GM23248 (cell line): ENCODE results near the gene NUCB2. TPM values are rescaled to one million over a fixed set of nuclear protein-coding genes. Genes with fewer than 3 reads are reported as not detected.

Source experiments
- DNase-seq: peaks from one replicate; pipeline ENCODE4 v3.0.0-alpha.2; 2015
- H2AFZ ChIP-seq: fragments of 200-600 bp; sonication (generic); 2 replicates; pipeline ENCODE4 v1.6.1; 2016; ENCODE audit warnings: antibody characterized with exemption
- H3F3A ChIP-seq: fragments of 200-600 bp; sonication (generic); 2 replicates; pipeline ENCODE4 v1.6.1; 2016; ENCODE audit warnings: mild to moderate bottlenecking, antibody characterized with exemption, mixed run types; ENCODE audit not compliant: insufficient read depth
- H3K27ac ChIP-seq: fragments of 200-600 bp; sonication (generic); 2 replicates; pipeline ENCODE4 v1.5.1; 2016; ENCODE audit warnings: mild to moderate bottlenecking
- H3K27me3 ChIP-seq: fragments of 200-600 bp; sonication (generic); replicated peaks from 2 replicates; pipeline ENCODE4 v1.6.1; 2016; ENCODE audit warnings: mild to moderate bottlenecking; ENCODE audit not compliant: insufficient read depth
- H3K36me3 ChIP-seq: fragments of 200-600 bp; sonication (generic); 2 replicates; pipeline ENCODE4 v1.6.1; 2016; ENCODE audit warnings: low read depth, mild to moderate bottlenecking
- H3K4me1 ChIP-seq: fragments of 200-600 bp; sonication (generic); 2 replicates; pipeline ENCODE4 v1.6.1; 2016; ENCODE audit warnings: mild to moderate bottlenecking; ENCODE audit not compliant: insufficient read depth
- H3K4me2 ChIP-seq: fragments of 200-600 bp; sonication (generic); one replicate; pipeline ENCODE4 v1.6.1; 2016; ENCODE audit warnings: mild to moderate bottlenecking; ENCODE audit not compliant: unreplicated experiment
- H3K4me3 ChIP-seq: fragments of 200-600 bp; sonication (generic); 2 replicates; pipeline ENCODE4 v1.5.1; 2016; ENCODE audit warnings: mild to moderate bottlenecking
- H3K79me2 ChIP-seq: fragments of 200-600 bp; sonication (generic); 2 replicates; pipeline ENCODE4 v1.6.1; 2016; ENCODE audit warnings: mild to moderate bottlenecking; ENCODE audit not compliant: insufficient read depth
- H3K9ac ChIP-seq: fragments of 200-600 bp; sonication (generic); 2 replicates; pipeline ENCODE4 v1.6.1; 2016; ENCODE audit warnings: mild to moderate bottlenecking
- H3K9me2 ChIP-seq: fragments of 200-600 bp; sonication (generic); 2 replicates; pipeline ENCODE4 v1.6.1; 2016; ENCODE audit warnings: mixed run types, mild to moderate bottlenecking, moderate library complexity; ENCODE audit not compliant: insufficient read depth
- H3K9me3 ChIP-seq: fragments of 200-600 bp; sonication (generic); one replicate; pipeline ENCODE4 v1.6.1; 2017; ENCODE audit warnings: low read depth
- H4K20me1 ChIP-seq: fragments of 200-600 bp; sonication (generic); 2 replicates; pipeline ENCODE4 v1.6.0; 2016; ENCODE audit not compliant: insufficient read depth
- EZH2 ChIP-seq: fragments of 200-600 bp; sonication (generic); IDR thresholded peaks from 2 replicates; pipeline ENCODE4 v1.6.1; 2018; ENCODE audit warnings: antibody characterized with exemption, mild to moderate bottlenecking; ENCODE audit not compliant: insufficient read depth, poor library complexity, severe bottlenecking
- EZH2phosphoT487 ChIP-seq: fragments of 200-600 bp; sonication (generic); IDR thresholded peaks from 2 replicates; pipeline ENCODE4 v1.6.1; 2018; ENCODE audit warnings: antibody characterized with exemption, moderate library complexity, mild to moderate bottlenecking, low read depth; ENCODE audit not compliant: insufficient read depth
- WGBS, 2 experiments: methylation state at CpG; one replicate each; pipeline ENCODE4 v1.1.6; 2015 to 2017; ENCODE audit warnings: low lambda C conversion rate in 2 of 2, low coverage in 1 of 2; ENCODE audit errors: missing lambda C conversion rate in 2 of 2; 5-methylcytosine and 5-hydroxymethylcytosine counted together
- in situ Hi-C: fragments of 300-500 bp; cut with MboI; formaldehyde crosslinking; loops from 2 replicates; pipeline ENCODE4 v1.15.0; 2020
- polyA plus RNA-seq: library from polyadenylated mRNA; unstranded; fragments of >200 nt; fragmentation: Nextera tagmentation; extraction: Ambion mirVana; gene quantifications from 2 replicates; pipeline ENCODE4 v1.2.1, GENCODE V29; 2016
- total RNA-seq: library from RNA; depleted of rRNA; stranded (reverse); fragments of >200 nt; shearing (Covaris generic); gene quantifications from 2 replicates; pipeline ENCODE4 v1.2.3, GENCODE V29; 2014

NUCB2 gene
- total and polyA plus RNA-seq, 2 experiments from 2014 or later: 95.0 to 246 TPM

DNA sequence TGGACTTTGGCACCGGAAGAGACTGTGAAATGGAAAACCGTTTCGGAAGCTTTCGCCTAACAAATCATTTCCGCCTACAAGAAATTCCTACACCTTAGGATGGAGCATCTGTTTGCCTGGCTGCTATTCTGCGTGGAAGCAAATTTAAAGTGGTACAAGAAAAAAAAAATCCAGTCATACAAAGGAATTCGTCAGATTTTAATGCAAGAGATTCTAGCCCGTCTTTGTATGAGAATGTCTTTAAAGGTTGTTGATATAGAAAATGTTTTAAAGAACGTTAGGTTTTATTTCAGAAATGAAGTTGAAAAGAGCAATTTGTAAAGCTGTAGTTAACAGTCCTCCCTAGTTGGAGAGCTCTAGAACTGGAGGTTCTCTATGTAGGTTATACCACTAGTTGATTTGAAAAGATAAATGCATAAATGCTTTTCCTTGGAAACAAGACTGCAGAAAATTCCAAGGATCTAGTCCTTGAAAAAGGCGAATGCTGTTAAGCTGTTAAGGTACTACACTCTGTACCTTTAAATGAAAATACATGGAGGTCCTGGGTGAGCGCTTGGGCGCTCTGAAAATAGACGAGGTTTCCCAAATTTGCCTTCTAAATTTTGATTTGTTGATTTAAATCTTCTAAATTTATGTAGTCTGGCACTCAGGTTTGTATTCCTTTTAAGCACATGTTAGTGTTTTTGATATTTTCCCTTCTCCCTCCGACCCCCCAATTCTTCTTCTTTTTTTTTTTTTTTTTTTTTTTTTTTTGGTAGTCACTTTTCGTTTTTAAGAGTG lies 77.5 kb downstream of the NUCB2 start:
- TF ChIP-seq EZH2phosphoT487 (no peak), EZH2 (no peak)
- peak overlapping the region; percentile 96 for H3K4me2 ChIP-seq
- H3F3A ChIP-seq: peaks cover 21% of the 10 kb centered on the region
- H3K27me3 ChIP-seq: no peaks in the 10 kb centered on the region
- no peaks in the 10 kb centered on the region for H3K36me3 ChIP-seq
- H3K9me3 ChIP-seq: no peaks in the 10 kb centered on the region
- H3K4me3 ChIP-seq: peak overlapping the region; percentile 90
- peak overlapping the region; percentile 89 for H3K9ac ChIP-seq
- no peaks in the 10 kb centered on the region for H3K9me2 ChIP-seq
- in situ Hi-C loops: no loop called here
- H2AFZ ChIP-seq: peak overlapping the region; percentile 96
- peaks cover 9% of the 10 kb centered on the region; the same call in 1 of the 2 replicates for H3K4me1 ChIP-seq
- WGBS, 2 experiments: 6 to 9% methylated on average over 15 of the region's 15 CpGs
- no peaks in the 10 kb centered on the region for H4K20me1 ChIP-seq
- no peaks in the 10 kb centered on the region for H3K79me2 ChIP-seq
- peak overlapping the region; percentile 82 for H3K27ac ChIP-seq
- DNase-seq: peak; percentile 22

DNA sequence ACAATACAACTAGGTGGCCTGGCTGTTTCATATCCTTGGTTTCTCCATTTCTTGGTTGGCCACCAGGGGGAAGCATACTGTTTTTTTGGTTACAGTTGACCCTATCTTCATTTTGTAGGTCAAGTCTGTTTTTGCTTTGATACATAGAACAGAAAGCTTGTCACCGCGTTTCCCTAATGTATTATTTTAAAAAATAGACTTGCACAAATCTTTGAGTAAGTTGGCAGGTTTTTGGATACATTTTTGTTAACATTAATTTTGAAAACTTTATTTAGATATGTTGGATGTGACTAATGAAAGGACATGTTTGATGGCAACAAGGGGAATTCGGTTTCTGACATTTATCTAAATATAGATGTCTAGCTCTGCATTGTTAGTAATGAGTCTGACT lies 78.1 kb downstream of the NUCB2 start:
- in situ Hi-C loops: no loop called here
- no peaks in the 10 kb centered on the region for H3K79me2 ChIP-seq
- H4K20me1 ChIP-seq: no peaks in the 10 kb centered on the region
- no peaks in the 10 kb centered on the region for H3K27me3 ChIP-seq
- H3K9me2 ChIP-seq: no peaks in the 10 kb centered on the region
- peaks cover 21% of the 10 kb centered on the region for H3F3A ChIP-seq
- TF ChIP-seq EZH2 (no peak), EZH2phosphoT487 (no peak)
- 74% methylated on average over 3 of the region's 3 CpGs for WGBS, 2 experiments
- H3K4me2 ChIP-seq: peak overlapping the region; percentile 96
- peak overlapping the region; percentile 89 for H3K9ac ChIP-seq
- H3K4me1 ChIP-seq: peaks cover 9% of the 10 kb centered on the region; the same call in 1 of the 2 replicates
- H3K36me3 ChIP-seq: no peaks in the 10 kb centered on the region
- H3K4me3 ChIP-seq: peak overlapping the region; percentile 90
- no peaks in the 10 kb centered on the region for H3K9me3 ChIP-seq
- DNase-seq: peak; percentile 76
- peak overlapping the region; percentile 96; the same call in 1 of the 2 replicates for H2AFZ ChIP-seq
- no peak overlapping the region for H3K27ac ChIP-seq

DNA sequence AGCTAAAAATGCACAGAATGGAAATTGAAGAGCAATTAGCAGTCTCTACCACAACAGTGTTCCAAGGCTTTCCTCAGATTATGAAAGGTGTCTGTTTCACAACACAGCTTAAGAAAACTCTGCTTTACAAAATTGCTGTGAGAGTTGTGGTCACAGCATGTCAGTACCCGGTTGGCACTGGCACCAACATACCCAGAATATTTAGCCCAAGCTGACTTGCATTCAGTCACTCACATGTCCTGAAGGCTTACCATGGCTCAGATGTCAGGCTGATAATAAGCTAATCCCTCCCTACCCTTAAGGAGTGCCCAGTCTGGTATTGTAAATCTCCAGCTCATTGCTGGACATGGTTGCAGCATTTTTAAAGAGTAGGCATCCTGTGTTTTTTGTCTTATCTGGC lies 90.0 kb downstream of the NUCB2 start:
- Histone ChIP-seq H3K4me2 (no peak overlapping the region), H2AFZ (no peak overlapping the region)

DNA sequence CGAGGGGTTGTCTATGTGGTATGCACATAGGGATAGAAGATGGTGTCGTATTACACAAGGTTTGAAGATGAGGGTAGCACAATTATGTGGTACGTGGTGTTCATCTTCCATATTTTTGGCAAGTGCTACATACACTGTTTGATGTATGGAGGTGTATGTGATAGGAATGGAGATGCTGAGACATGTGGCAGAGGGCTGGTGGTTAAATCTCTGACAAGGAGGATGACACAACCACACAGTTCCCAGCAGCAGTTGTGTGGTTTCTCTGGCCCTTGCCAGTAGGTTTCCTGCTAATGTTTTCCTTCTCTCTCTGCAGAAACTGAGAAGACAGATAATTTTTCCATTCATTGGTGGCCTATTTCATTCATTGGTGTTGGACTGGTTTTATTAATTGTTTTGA lies 92.0 kb downstream of the NUCB2 start:
- no peaks in the 10 kb centered on the region for H3F3A ChIP-seq
- H3K36me3 ChIP-seq: peaks cover 48% of the 10 kb centered on the region
- no peak for DNase-seq
- in situ Hi-C loops: no loop called here
- H3K27me3 ChIP-seq: no peaks in the 10 kb centered on the region
- H3K4me2 ChIP-seq: no peak overlapping the region
- no peaks in the 10 kb centered on the region for H4K20me1 ChIP-seq
- H3K4me1 ChIP-seq: no peaks in the 10 kb centered on the region
- 89 to 95% methylated on average over 3 of the region's 3 CpGs for WGBS, 2 experiments
- H3K79me2 ChIP-seq: no peaks in the 10 kb centered on the region
- H2AFZ ChIP-seq: no peak overlapping the region
- no peak for TF ChIP-seq EZH2phosphoT487
- no peak for TF ChIP-seq EZH2
- no peak overlapping the region for H3K4me3 ChIP-seq
- no peaks in the 10 kb centered on the region for H3K9me2 ChIP-seq
- no peak overlapping the region for H3K9ac ChIP-seq
- H3K9me3 ChIP-seq: no peaks in the 10 kb centered on the region
- no peak overlapping the region for H3K27ac ChIP-seq

More for the DNA sequence above, 90.0 kb downstream of the NUCB2 start:
- H3K9ac ChIP-seq: no peak overlapping the region
- TF ChIP-seq EZH2: no peak
- TF ChIP-seq EZH2phosphoT487: no peak
- H3F3A ChIP-seq: no peaks in the 10 kb centered on the region
- no peaks in the 10 kb centered on the region for H4K20me1 ChIP-seq
- in situ Hi-C loops: no loop called here
- no peaks in the 10 kb centered on the region for H3K27me3 ChIP-seq
- H3K9me3 ChIP-seq: no peaks in the 10 kb centered on the region
- 86 to 94% methylated on average over 1 of the region's 1 CpG for WGBS, 2 experiments
- H3K27ac ChIP-seq: no peak overlapping the region
- DNase-seq: no peak
- no peaks in the 10 kb centered on the region for H3K4me1 ChIP-seq
- peaks cover 33% of the 10 kb centered on the region for H3K36me3 ChIP-seq
- no peak overlapping the region for H3K4me3 ChIP-seq
- H3K9me2 ChIP-seq: no peaks in the 10 kb centered on the region
- no peaks in the 10 kb centered on the region for H3K79me2 ChIP-seq
